Measurements from ENCODE around the gene SIRPG. TPM values are rescaled to one million over a fixed set of nuclear protein-coding genes. Genes with fewer than 3 reads are reported as not detected.

The SIRPG gene
- total RNA-seq, 4 donors from 2014 or later = 0.62 TPM; not detected in 3

DNA sequence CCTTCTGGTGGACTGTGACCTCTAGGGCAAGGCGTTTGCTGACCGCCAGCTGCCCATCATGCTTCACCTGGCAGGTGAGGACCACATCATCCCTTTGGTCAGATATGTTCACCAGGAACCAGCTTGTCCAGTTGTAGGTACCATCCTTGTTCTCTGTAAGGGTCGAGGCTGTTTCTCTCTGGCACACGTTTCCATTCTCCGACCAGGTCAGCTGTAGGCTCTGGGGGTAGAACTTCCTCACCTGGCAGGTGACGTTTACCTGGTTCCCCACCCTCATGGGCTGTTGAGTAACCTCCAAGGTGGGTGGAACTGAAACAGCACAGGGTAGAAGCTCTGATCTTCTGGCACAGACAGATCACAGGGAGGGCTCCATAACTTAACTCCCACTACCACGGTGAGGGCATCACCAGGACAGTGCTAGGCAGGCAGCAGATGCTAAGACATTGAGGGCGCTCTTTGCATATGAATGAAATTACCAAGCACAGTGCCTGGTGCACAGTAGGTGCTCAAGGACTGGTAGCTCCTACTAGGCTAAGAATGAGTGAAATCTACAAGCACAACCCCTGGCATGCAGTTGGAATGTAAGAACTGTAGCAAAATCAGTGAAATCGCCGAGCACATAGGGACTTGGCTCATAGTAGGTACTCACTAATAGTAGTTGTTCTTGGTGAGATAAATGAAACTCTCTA is 22.1 kb downstream of the SIRPG start:
- Histone ChIP-seq H3K36me3 (no peaks in the 10 kb centered on the region), H3K27ac (no peak overlapping the region), H3K9me3 (peaks cover 0 to 10% (median 0%) of the 10 kb centered on the region in 3 donors), H3K4me1 (no peaks in the 10 kb centered on the region), H3K4me3 (no peak overlapping the region), H3K27me3 (peaks cover 5% of the 10 kb centered on the region)
- no peak for ATAC-seq
- 91 to 96% methylated on average over 4 to 5 of the region's 10 CpGs for WGBS, 2 donors (ENCODE audit: low coverage in 1 of 2)
- TF ChIP-seq POLR2A (IDR thresholded peaks at IDR 0.05) (no peak), POLR2AphosphoS5 (IDR thresholded peaks at IDR 0.05) (no peak), EP300 (IDR thresholded peaks at IDR 0.05) (no peak), CTCF (IDR thresholded peaks at IDR 0.05) (no peak)

GRCh38 chr20:1633535-1633934 is 24.0 kb downstream of the SIRPG start:
- Histone ChIP-seq H3K36me3 (no peaks in the 10 kb centered on the region), H3K4me1 (no peaks in the 10 kb centered on the region), H3K27me3 (peaks cover 15% of the 10 kb centered on the region), H3K9me3 (no peaks in the 10 kb centered on the region), H3K4me3 (no peak overlapping the region), H3K27ac (no peak overlapping the region)
- 65 to 69% methylated on average over 4 of the region's 4 CpGs for WGBS, 2 donors (ENCODE audit: low coverage in 1 of 2)
- ATAC-seq = no peak
- TF ChIP-seq POLR2A (IDR thresholded peaks at IDR 0.05) (no peak), CTCF (IDR thresholded peaks at IDR 0.05) (no peak), EP300 (IDR thresholded peaks at IDR 0.05) (no peak), POLR2AphosphoS5 (IDR thresholded peaks at IDR 0.05) (no peak)

GRCh38 chr20:1632178-1632577 is 25.4 kb downstream of the SIRPG start:
- H3K27ac ChIP-seq = no peak overlapping the region
- no peaks in the 10 kb centered on the region for H3K36me3 ChIP-seq
- peaks cover 15% of the 10 kb centered on the region for H3K27me3 ChIP-seq
- no peaks in the 10 kb centered on the region for H3K9me3 ChIP-seq
- H3K4me1 ChIP-seq = no peaks in the 10 kb centered on the region
- H3K4me3 ChIP-seq = no peak overlapping the region
- WGBS, 2 donors (ENCODE audit: low coverage in 1 of 2) = 71 to 92% methylated on average over 3 to 4 of the region's 4 CpGs
- ATAC-seq = no peak
- TF ChIP-seq POLR2AphosphoS5 (IDR thresholded peaks at IDR 0.05) (no peak), EP300 (IDR thresholded peaks at IDR 0.05) (no peak), CTCF (IDR thresholded peaks at IDR 0.05) (no peak), POLR2A (IDR thresholded peaks at IDR 0.05) (no peak)

GRCh38 chr20:1631309-1632151 is 26.0 kb downstream of the SIRPG start:
- 62 to 67% methylated on average over 7 to 8 of the region's 9 CpGs for WGBS, 2 donors (ENCODE audit: low coverage in 1 of 2)
- Histone ChIP-seq H3K36me3 (no peaks in the 10 kb centered on the region), H3K27me3 (peaks cover 15% of the 10 kb centered on the region), H3K9me3 (no peaks in the 10 kb centered on the region), H3K27ac (no peak overlapping the region), H3K4me3 (no peak overlapping the region), H3K4me1 (no peaks in the 10 kb centered on the region)
- ATAC-seq = no peak
- no peak for TF ChIP-seq CTCF (IDR thresholded peaks at IDR 0.05)
- TF ChIP-seq EP300 (IDR thresholded peaks at IDR 0.05) = no peak
- TF ChIP-seq POLR2AphosphoS5 (IDR thresholded peaks at IDR 0.05) = no peak
- TF ChIP-seq POLR2A (IDR thresholded peaks at IDR 0.05) = no peak

Data from gastroesophageal sphincter (tissue), 4 donors.